ENCODE measurements around the gene DPH2. TPM values are rescaled to one million over a fixed set of nuclear protein-coding genes. Genes with fewer than 3 reads are reported as not detected.

Gene DPH2
- total RNA-seq, 4 donors from 2014 or later, result 10.4 to 16.8 (median 12.3) TPM

DNA sequence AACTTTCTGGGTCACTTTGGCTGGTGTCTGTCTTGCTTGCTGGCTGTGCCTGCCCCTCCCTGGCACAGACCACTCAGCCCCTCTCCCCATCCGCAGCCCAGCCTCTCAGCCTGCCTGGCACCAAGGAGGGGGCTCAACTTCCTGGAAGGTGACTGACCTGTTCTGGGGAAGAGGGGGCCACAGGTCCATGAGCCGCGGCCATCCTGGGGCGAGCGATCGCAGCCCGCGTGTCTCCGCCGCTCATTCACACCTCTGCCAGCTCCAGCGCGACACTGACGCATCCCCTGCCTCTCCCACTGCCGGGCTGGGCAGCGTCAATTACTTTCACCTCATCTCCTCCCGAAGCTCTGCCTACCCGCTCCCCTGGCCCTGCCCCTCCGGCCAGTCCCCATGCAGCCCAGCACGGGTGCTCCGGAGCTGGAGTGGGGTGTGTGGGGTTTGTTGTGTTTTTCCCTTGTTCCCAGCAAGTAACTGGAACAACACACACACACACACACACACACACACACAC lies 47.1 kb downstream of the DPH2 start:
- TF ChIP-seq, protein P1, sequence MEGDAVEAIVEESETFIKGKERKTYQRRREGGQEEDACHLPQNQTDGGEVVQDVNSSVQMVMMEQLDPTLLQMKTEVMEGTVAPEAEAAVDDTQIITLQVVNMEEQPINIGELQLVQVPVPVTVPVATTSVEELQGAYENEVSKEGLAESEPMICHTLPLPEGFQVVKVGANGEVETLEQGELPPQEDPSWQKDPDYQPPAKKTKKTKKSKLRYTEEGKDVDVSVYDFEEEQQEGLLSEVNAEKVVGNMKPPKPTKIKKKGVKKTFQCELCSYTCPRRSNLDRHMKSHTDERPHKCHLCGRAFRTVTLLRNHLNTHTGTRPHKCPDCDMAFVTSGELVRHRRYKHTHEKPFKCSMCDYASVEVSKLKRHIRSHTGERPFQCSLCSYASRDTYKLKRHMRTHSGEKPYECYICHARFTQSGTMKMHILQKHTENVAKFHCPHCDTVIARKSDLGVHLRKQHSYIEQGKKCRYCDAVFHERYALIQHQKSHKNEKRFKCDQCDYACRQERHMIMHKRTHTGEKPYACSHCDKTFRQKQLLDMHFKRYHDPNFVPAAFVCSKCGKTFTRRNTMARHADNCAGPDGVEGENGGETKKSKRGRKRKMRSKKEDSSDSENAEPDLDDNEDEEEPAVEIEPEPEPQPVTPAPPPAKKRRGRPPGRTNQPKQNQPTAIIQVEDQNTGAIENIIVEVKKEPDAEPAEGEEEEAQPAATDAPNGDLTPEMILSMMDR (IDR thresholded peaks at IDR 0.05; ENCODE audit: low read depth), result no peak

DNA sequence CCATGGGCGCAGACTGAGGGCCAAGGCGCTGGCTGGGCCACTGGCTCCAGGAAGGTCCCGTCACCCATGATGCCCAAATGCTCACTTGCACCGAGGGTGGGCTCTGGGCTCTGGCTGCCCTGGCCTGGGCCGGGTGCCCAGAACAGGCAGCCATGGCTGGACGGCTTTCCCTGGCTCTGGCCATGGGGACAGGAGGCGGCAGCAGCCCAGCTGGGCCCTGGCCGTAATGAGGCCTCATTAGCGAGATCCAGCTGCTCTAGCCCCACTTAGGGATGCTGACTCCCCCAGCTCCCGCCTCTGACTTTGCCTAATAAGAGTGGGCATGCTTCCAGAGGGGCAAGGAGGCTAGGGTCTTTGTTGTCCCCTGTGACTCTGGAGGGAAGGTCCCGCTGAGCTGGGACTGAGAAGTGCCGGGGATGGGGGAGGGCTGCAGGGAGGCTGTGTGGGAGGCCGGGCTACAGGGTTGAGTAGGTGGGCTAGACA lies 49.7 kb downstream of the DPH2 start:
- TF ChIP-seq, protein P1 (IDR thresholded peaks at IDR 0.05; ENCODE audit: low read depth), result no peak

DNA sequence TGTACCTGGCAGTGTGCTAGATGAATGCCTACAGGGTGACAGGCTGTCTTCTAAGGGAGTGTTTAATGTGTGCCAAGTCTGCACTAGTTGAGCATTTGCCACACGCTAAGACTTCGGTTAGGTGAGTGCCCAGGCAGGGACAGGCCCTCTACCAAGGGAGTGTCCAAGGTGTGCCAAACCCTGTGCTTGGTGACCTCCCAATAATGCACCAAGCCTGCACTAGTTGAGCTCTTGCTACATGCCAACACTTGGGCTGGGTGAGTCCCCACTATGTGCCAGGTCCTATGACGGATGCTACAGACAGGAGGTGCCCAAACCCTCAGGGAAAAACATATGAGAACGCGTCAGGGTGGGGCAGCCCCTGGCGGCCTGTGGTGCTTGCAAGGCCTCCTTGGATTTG lies 50.7 kb downstream of the DPH2 start:
- TF ChIP-seq, protein P1 (IDR thresholded peaks at IDR 0.05; ENCODE audit: low read depth), result no peak

DNA sequence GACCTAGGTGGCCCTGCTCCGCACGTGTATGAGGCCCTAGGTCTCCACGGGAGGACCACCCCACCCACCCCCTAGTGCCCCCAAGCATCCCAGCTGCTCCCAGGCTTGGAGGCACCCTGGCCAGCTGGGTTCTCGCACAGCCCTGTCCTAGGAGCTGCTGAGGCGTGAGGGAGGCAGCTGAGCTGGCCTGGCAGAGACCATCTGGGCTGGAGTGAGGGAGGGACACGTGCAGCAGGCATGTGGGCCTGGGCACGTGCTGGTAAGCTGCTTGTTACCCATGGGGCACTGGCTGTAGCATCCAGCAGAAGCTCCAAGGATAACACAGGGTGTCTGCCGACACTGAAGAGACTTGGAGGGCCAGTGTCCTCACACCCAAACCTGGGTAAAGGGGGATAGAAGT lies 51.3 kb downstream of the DPH2 start:
- TF ChIP-seq, protein P1 (IDR thresholded peaks at IDR 0.05; ENCODE audit: low read depth), result no peak

DNA sequence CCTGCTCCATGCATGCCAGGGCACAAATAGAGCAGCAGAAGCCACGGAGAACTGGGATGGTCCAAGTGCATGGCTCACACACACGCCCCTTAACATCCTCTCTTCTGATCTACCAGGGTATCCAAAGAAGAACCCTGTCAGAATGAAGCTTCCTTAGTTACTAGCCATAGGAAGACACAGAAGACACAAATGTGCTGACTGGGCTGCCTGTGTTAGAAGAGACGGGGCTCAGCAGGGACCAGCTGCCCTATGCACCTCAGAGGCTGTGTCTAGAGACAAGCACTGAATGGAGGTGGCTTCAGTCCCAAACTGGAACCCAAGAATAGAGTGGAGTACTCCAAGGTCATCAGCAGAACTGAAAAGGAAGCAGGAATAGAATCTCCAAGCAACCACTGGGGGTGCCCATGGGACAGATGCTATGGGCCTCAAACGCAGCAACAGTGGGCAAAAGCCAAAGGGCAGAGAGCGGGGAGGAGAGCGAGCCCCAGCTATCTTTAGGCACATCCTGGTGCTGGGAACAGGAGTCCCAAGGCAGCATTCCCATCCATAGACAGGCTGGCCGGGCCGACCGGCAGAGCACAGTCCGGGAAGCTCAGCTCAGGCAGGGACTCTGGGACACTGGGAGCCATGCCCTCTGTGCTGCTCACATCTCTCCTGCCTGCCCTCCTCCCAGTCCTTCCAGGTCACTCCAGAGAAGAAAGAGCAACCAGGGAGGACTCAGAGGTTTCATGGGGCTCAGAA lies 51.9 kb downstream of the DPH2 start:
- TF ChIP-seq, protein P1 (IDR thresholded peaks at IDR 0.05; ENCODE audit: low read depth), result no peak

Other genes with a start within 250 kb of the DPH2 start
- gene ARTN, start 36.2 kb upstream of the DPH2 start, total RNA-seq, result under 1 TPM in 2 of 4 donors, not detected in 2; 0.68 to 0.88 TPM
- 10 to 100 TPM; 17.4 to 18.2 (median 17.8) TPM for gene IPO13, start 23.1 kb upstream of the DPH2 start, total RNA-seq
- gene ATP6V0B, start 5.0 kb downstream of the DPH2 start, total RNA-seq, result 100 to 1,000 TPM in 2 of 4 donors, 10 to 100 TPM in 2; 71.2 to 229 (median 106) TPM
- gene B4GALT2, start 9.2 kb downstream of the DPH2 start, total RNA-seq, result 10 to 100 TPM; 21.1 to 44.3 (median 26.7) TPM
- 1 to 10 TPM in 3 of 4 donors, under 1 TPM in 1; 0.57 to 4.4 (median 2.4) TPM for gene CCDC24, start 21.6 kb downstream of the DPH2 start, total RNA-seq
- gene SLC6A9, start 61.5 kb downstream of the DPH2 start, total RNA-seq, result under 1 TPM in 3 of 4 donors, not detected in 1; 0.22 to 0.94 (median 0.34) TPM
- gene KLF17, start 148.8 kb downstream of the DPH2 start, total RNA-seq, result not detected
- not detected for gene KLF18, start 171.6 kb downstream of the DPH2 start, total RNA-seq
- 10 to 100 TPM; 20.7 to 58.0 (median 38.3) TPM for gene DMAP1, start 243.5 kb downstream of the DPH2 start, total RNA-seq

Measured in subcutaneous adipose tissue (tissue), 4 donors.